HG03457 (cell line): ENCODE results near the gene CNOT3.

Experiments used
- ATAC-seq: cut with Tn5 transposase; IDR thresholded peaks from one replicate; pipeline ENCODE4 v1.9.1; 2021; ENCODE audit warnings: moderate number of reproducible peaks; ENCODE audit not compliant: unreplicated experiment

Gene CNOT3

DNA sequence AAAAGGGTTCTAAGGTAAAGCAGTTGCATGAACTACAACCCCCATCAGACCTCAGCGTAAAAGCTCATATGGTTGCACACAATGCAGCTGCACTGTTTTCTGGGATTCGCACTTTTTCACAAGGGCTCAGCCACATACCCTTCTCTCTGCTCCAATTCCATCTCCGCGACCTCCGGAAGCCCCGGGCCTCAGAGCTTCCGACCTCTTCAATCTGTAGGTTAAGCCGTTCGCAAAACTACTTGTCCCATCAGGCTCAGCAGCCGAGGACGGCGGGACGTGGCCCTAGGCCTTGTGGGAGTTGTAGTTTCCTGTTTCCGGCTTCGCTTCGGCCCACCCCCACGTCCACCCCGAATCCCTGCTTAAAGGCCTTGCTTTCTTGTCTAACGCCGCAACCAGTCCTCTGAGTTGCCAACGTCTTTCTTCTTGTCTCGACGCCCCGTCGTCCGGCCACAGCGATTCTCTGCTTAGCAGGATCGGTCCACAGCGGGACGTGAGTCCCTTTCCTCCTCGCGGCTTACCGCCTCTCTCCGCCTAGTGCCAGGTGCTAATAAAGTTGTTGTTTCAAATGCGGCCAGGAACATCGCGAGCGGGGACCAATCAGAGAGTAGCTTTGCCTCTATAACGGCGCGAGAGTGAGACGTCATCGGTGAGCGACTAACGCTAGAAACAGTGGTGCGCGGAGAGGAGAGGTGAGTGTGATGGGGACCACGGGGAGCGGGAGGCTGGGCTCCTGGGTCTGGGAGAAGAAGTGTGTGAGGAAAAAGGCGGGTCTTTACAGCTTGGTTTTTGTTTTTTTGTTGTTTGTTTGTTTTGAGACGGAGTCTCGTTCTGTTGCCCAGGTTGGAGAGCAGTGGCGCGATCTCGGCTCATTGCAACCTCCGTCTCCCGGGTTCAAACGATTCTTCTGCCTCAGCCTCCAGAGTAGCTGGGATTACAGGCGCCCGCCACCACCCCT lies 22.2 kb upstream of the CNOT3 start, which contains the start of the genes PRPF31 and TFPT:
TSS of gene PRPF31 (plus strand) at position 646 of the 955 bp plus-strand sequence. CDS start 2,525 bp downstream, outside the sequence.
TSS of gene TFPT (minus strand) at position 549 of the 955 bp plus-strand sequence. CDS start at position 161, 388 bp downstream.
- ATAC-seq: peak; percentile 66

DNA sequence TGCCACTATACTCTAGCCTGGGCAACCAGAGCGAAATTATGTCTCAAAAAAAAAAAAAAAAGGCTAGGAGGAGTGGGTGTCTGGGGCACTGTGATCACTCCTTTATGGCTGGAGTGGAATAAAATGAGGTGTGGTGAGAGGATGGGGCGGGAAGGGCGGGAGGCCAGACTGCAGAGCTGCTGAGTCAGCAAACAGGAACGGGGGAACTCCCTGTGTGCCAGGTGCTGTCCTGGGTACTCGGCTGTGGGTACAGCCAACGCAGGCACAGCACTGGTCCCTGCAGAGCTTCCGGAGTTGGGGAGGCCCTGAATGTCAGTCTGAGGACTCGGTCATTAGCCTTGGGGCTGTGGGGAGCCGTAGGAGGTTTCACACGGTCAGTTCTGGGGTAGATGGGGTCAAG lies 16.3 kb upstream of the CNOT3 start:
- ATAC-seq: no peak

DNA sequence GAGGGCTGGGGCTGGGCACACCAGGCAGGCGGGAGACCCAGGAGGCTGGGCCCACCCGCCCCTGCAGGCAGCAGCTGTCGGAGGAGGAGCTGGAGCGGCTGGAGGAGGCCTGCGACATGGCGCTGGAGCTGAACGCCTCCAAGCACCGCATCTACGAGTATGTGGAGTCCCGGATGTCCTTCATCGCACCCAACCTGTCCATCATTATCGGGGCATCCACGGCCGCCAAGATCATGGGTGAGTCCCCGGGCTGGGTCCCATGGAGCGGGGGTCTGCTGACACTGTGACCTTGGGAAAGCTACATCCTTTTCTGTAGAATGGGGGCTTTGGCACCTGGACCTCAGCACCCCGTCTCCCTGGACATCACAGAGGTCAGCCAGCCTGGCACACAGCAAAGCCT lies 13.9 kb upstream of the CNOT3 start:
- no peak for ATAC-seq

DNA sequence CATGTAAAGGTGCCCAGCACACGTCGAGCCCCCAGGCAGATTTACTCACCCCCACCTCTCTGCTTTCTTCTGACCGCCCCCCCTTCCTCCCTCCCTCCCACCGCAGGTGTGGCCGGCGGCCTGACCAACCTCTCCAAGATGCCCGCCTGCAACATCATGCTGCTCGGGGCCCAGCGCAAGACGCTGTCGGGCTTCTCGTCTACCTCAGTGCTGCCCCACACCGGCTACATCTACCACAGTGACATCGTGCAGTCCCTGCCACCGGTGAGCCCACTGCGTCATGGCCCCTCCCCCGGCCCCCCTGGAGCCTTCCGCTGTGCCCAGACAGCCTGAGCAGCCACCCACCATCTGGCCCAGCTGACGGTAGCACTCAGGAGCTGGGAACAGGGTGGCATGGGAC lies 13.2 kb upstream of the CNOT3 start:
- no peak for ATAC-seq

DNA sequence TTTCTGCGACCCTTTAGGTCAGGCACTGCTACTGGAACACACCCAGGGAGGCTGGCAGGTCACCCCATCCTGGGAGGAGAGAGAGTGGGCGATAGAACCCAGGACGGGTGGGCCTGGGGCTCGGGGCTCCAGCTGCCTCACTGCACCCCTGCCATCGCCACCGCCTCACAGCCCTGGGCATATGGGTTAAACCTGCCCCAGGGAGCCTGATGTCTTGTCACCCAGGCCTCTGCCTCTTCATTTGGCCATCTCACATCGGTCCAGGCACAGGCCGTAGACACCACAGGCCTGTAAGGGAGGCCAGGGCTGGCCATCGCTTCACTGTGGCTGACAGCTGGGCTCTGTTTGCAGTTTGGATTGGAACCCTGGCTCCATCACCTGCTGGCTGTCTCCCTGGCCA lies 11.8 kb upstream of the CNOT3 start:
- no peak for ATAC-seq

DNA sequence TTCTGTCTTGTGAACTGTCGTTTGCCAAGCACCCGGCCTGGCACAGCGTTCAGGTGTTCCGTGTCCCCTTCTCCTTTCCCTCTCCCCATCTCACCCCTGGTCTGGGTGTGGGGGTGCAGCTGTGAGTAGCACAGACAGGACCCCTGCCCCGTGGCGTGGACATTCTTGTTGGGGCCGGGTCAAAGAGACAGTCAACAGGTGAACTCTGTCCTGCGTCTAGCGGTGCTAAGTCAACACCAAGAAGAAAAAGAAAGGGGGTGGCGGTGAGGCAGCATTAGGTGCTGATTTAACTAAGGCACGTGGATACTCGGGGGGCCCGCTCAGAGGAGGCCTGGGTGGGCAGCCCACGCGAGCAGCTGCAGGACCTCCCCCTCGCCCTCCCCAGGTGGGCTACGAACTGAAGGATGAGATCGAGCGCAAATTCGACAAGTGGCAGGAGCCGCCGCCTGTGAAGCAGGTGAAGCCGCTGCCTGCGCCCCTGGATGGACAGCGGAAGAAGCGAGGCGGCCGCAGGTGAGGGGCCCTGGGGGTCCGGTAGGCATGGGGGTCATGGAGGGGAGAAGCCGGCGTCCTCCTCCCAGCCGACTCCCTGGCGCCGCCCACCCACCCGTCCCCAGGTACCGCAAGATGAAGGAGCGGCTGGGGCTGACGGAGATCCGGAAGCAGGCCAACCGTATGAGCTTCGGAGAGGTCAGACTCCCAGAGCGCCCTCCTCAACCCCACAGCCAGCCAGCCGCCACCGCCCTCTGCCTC lies 9.7 kb upstream of the CNOT3 start:
- ATAC-seq: no peak

DNA sequence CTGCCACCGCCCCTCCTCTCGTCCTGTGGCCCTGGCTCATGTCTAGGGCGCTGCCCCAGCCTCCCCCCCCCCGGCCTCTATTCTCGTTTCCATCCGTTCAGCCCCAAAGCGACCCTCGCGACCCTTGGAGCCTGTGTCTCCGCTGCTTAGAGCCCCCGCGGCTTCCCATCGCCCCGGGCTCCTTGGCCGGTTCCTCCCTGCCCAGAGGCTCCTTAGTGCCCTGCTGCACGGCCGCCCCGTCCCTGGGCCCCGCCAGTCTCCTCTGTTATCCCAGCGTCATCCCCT lies 9.2 kb upstream of the CNOT3 start:
- no peak for ATAC-seq

DNA sequence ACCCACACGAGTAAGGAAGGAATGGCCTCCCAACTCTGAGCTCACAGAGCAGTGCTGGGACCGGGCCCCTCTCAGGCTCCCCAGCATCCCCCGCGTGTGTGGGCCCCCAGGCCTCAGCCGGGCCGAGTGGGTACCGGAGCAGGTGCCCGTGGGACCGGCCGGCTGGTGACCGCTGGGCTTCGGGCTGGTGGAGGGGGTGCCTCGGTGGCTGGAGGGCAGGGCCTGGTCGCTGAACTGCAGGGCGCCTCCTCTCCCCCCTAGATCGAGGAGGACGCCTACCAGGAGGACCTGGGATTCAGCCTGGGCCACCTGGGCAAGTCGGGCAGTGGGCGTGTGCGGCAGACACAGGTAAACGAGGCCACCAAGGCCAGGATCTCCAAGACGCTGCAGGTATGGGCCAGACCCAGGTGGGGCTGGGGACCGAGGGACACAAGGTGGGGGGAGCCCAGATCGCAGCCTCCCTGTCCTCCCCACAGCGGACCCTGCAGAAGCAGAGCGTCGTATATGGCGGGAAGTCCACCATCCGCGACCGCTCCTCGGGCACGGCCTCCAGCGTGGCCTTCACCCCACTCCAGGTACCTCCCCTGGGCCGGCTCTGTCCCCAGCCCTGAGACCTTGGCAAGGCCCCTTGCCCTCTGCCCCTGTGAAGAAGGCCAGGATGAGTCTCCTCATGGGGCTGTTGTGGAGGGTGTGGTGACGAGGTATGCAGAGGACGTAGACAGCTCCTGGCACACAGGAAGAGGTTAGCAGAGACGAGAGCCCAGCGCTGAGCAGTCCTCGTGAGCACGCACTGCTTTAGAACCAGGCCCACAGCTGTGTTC lies 8.6 kb upstream of the CNOT3 start:
- no peak for ATAC-seq

DNA sequence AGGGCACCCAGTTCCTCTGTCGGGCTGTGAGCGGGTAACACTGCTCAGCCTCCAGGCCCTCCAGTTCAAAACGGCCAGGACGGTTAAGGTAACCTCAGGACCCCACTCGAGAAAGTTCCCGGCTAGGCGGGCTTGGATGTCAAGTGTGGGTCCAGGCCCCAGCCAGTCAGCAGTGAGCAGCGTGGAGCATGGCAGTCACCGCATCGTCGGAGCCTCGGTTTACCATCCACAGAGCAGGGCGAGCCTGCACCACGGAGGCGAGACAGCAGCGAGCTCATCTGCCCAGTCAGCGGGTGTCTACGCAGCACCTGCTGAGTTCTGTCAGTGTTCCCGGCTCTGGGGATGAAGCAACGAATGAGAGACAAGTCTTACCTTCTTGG lies 8.0 kb upstream of the CNOT3 start:
- no peak for ATAC-seq

DNA sequence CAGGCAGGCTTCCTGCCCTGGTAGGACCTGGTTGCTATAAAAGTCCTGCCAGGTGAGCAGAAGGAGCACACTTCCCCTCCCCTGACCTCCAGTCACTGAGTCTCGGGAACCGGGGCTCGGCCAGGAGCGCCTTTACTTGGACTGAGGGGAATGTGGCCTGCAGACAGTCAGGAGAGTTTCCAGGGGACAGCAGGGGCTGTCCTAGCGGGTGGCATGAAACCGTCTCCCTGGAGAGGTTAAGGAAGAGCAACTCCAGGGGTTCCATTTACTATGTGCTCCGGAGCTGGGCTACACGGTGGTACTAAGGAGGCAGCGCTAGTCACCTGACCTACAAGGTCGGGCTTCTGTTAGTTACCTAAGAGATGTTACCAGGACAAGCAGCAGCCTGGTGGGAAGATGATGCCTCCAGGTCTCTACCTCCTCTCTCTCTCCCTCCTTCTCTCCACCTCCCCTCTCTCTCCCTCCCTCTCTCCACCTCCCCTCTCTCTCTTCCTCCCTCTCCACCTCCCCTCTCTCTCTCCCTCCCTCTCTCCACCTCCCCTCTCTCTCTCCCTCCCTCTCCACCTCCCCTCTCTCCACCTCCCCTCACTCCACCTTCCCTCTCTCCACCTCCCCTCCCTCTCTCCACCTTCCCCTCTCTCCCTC lies 4.1 kb upstream of the CNOT3 start:
- ATAC-seq: no peak

DNA sequence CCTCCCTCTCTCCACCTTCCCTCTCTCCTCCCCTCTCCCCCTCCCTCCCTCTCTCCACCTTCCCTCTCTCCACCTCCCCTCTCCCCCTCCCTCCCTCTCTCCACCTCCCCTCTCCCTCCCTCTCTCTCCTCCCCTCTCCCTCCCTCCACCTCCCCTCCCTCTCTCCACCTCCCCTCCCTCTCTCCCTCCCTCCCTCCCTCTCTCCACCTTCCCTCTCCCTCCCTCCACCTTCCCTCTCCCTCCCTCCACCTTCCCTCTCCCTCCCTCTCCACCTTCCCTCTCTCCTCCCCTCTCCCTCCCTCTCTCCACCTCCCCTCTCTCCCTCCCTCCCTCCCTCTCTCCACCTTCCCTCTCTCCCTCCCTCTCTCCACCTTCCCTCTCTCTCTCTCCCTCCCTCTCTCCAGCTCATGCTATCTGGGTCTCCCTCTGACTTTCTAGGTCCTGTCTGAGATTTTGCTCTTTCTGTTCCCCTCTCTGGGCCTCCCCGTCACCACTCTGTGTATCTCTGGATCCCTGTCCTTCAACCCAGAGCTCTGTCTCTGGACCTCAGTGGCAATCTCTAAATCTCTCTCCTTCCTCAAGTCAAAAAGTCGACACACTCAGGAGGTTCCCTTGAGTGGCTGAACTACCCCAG lies 3.5 kb upstream of the CNOT3 start:
- no peak for ATAC-seq

DNA sequence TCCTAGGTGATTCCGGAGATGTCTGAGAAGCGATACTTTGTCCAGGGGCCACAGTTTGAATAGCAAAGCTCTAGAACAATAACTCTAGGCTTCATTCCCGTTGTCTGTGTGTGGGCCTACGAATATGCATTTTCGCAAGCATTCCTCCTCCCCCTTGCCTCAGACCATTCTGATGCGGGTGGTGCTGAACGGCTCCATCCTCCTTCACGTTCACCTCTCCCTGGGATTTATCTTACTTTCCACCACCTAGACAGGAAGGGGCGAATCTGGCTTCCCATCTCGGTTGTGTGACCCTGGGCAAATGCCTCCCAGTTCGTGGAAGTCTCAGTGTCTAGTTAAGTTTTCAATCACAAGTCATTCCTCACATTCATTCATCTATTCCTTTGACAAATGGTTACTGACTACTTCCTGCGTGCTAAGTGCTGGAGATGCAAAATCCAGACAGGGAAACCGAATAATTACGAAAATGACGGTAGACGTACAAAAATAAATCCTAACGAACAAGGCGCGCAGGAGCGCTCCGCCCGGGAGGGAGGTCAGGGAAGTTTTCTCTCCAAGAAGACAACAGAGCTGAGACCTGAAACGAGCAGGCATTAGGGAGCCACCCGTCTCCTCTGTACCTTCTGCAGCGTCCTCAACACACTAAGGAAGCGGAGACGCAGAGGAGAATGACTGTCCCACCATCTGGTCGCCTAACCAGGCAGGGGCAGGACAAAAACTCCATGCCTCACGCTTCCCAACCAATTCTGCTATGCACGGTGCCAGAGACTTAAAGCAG lies 1.3 kb upstream of the CNOT3 start:
- no peak for ATAC-seq

DNA sequence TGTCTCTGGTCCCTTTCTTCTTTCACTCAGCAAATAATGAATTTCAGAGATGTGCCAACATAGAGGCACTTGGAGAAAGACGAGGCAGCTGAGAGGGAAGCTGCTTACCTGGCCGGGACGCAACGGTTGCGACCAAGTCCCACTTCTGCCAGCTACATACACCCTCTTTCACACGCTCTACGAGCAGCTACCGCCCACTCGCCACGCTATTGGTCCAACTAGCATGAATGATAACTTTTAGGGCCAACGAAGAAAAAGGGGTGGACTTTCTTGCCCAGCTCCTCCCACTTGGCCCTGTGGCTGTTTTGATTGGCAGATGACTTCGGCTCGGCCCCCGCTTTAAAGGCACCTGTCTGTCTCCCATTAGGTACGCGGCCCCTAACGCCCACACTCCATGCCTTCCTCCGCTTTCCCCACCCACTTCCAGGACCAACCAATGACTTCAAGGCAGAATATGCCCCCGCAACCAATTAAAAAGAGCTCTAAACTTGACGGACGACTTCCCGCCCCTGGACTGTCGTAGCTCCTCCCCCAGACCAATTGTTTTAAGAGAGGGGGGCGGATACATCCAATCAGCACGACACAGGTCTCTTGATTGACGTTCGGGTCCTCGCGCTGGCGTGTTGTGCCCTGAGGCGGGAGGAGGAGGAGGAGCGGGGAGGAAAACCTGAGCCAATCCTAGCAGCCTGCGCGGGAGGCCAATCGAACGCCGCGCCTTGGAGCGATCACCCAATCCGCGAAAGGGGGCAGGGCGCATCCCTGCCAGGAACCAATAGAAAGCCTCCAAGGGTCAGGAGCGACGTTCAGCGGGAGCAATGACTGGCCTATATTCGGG lies 481 bp upstream of the CNOT3 start:
- ATAC-seq: peak; percentile 64

DNA sequence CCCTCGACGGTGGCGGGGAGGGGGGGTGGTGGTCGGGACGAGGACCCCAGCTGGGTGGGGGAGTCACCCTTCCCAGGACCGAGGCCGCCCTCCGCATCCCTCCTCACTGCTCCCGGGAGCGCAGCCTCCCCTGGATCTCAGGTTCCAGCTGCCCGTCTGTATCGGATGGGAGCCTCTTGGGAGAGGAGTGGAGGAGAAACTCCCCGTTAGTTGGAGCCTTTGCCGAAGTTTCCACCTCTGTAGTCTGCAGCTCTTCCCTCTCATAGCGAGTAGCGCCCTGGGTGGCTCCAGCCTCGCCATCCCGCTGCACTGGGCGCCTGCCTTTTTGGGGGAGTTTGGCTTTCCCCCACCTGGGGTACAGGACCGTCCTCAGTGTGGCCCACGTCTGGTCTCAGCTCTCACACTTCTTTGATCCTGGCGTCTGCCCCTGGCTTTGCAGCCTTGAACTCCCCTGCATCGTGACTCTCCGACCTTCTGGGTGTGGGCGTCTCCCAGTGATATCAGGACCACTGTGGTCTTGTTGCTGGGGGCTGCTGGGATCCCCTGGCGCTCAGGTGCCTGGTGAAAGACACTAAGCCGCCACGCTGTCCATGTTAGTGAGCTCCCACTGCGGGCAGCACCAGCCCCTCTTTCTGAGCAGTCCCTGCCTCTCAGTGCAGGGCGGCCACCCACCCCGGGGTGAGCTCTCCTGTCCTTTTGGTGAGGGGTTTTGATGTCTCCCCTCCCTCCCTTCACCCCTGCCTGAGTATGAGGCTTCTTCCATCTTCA lies 1.1 kb downstream of the CNOT3 start:
- no peak for ATAC-seq

DNA sequence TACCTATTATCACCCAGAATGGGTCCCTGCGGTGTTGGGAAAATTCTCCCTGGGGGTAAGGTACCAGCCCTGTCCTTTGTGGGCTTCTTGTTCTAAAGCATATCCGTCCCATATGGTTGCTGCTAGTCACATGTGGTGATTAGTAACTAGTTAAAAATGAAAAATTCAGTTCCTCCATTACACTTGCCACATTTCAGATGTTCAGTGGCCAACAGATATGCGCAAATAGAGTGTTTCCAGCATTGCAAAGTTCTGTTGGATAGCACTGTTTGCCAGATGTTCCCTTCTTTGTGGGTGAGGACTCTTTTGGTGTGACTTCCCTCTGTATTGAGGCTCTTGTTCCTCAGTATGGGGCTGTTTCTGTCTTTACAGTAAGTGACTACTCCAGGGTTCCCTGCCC lies 3.8 kb downstream of the CNOT3 start:
- ATAC-seq: no peak

DNA sequence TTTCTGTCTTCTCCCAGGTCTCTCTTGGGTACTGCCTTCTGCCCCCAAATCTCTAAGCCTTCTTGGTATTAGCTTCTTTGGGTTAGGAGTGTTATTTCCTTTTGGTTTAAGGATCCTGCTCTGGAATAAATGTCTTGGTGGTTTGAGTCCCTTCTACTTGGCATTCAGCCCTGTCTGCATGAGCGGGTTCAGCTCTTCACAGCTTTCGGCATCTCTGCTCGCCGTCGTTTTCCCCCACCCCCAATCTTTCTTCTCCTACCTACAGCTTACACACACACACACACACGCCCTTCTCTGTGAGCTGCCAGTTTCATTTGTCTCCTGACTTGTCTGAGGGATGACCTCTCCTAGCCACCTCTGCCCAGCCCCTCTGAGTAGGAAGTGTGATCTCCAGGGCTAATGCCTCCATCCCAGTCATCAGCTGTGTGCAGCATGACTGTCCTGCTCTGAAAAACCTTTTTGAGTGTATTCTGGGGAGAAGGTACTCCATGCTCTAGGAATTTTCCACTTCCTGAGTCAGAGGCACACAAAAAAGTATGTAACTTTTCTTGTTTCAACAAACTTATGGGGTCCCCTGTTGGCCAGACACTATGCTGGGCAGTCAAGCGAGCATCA lies 4.7 kb downstream of the CNOT3 start:
- ATAC-seq: no peak

DNA sequence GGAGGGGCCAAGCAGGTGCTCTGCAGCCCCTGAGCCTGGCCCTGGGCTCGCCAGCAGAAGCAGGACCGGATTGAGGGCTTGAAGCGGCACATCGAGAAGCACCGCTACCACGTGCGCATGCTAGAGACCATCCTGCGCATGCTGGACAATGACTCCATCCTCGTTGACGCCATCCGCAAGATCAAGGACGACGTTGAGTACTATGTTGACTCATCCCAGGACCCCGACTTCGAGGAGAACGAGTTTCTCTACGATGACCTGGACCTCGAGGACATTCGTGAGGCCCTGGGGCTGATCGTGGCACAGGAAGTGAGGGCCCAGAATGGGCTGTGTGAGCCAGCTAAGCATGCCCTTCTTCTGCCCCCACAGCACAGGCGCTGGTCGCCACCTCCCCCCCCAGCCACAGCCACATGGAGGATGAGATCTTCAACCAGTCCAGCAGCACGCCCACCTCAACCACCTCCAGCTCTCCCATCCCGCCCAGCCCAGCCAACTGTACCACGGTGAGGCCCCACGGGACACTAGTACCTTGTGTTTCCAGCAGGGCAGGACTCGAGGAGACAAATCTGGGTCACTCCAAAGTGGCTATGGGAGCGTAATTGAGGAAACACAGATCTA lies 8.1 kb downstream of the CNOT3 start:
- no peak for ATAC-seq
